HEK293 (cell line): ENCODE data around the gene CUTC.

Source experiments
- CTCF ChIA-PET: fragments of 350-600 bp; formaldehyde crosslinking; extraction: SDS; loops from one replicate; lab custom pipeline; 2021; ENCODE audit warnings: antibody characterized with exemption; lab: Yijun Ruan, JAX
- POLR2A ChIA-PET: fragments of 300-600 bp; formaldehyde crosslinking; extraction: SDS; loops from one replicate; lab custom pipeline; 2020; ENCODE audit warnings: antibody characterized with exemption, inconsistent platforms; lab: Yijun Ruan, JAX
- H3K27ac ChIP-seq: fragments of 200-500 bp; sonication (Bioruptor generic); 2 replicates; pipeline ENCODE4 v1.5.1; 2014; ENCODE audit warnings: low read depth, low read length, control low read depth, inconsistent platforms; ENCODE audit errors: extremely low read depth
- H3K36me3 ChIP-seq, 2 experiments: fragments of 200-500 bp in 1 of 2; sonication (Bioruptor generic) in 1 of 2; 1 replicate in 1 of 2; 2 replicates in 1 of 2; pipeline ENCODE4 v1.5.1; 2014 to 2017; ENCODE audit warnings: inconsistent platforms in 2 of 2, low read length in 2 of 2; ENCODE audit not compliant: control insufficient read depth in 2 of 2, insufficient read depth in 1 of 2
- H3K4me1 ChIP-seq: fragments of 200-500 bp; sonication (Bioruptor generic); 2 replicates; pipeline ENCODE4 v1.5.1; 2014; ENCODE audit warnings: mild to moderate bottlenecking, low read length, inconsistent platforms; ENCODE audit not compliant: control insufficient read depth, insufficient read depth
- H3K4me3 ChIP-seq: 2 replicates; pipeline ENCODE4 v1.5.1; 2011; ENCODE audit warnings: low read depth, mild to moderate bottlenecking, control low read depth, low read length, moderate library complexity
- H3K9me3 ChIP-seq: fragments of 200-500 bp; sonication (Bioruptor generic); 2 replicates; pipeline ENCODE4 v1.5.1; 2014; ENCODE audit warnings: low read depth, low read length, inconsistent platforms; ENCODE audit not compliant: control insufficient read depth, insufficient read depth
- EGR2 ChIP-seq: fragments of 450-650 bp; formaldehyde crosslinking; IDR thresholded peaks from 2 replicates; pipeline ENCODE4 v1.5.1; 2016; ENCODE audit warnings: low read depth, missing biosample characterization, missing genetic modification characterization
- HOXA7 ChIP-seq: sonication (generic); formaldehyde crosslinking; IDR thresholded peaks from 2 replicates; pipeline ENCODE4 v1.8.1; 2022; ENCODE audit warnings: missing genetic modification reagents, borderline replicate concordance
- HOXD13 ChIP-seq: sonication (generic); formaldehyde crosslinking; IDR thresholded peaks from 2 replicates; pipeline ENCODE4 v1.8.0; 2022; ENCODE audit warnings: missing genetic modification reagents, borderline replicate concordance
- KLF8 ChIP-seq: fragments of 450-650 bp; formaldehyde crosslinking; IDR thresholded peaks from 2 replicates; pipeline ENCODE4 v1.5.1; 2016; ENCODE audit warnings: missing biosample characterization, missing genetic modification characterization
- OSR2 ChIP-seq: fragments of 450-650 bp; formaldehyde crosslinking; IDR thresholded peaks from 2 replicates; pipeline ENCODE4 v1.5.1; 2016; ENCODE audit warnings: missing biosample characterization, missing genetic modification characterization
- PRDM1 ChIP-seq: fragments of 450-650 bp; formaldehyde crosslinking; IDR thresholded peaks from 2 replicates; pipeline ENCODE4; 2016; ENCODE audit warnings: missing biosample characterization, missing genetic modification characterization
- REST ChIP-seq: fragments of 450-650 bp; formaldehyde crosslinking; IDR thresholded peaks from 2 replicates; pipeline ENCODE4 v1.5.1; 2016; ENCODE audit warnings: missing biosample characterization, missing genetic modification characterization
- ZBTB48 ChIP-seq: fragments of 450-650 bp; formaldehyde crosslinking; IDR thresholded peaks from 2 replicates; pipeline ENCODE4 v1.5.1; 2016; ENCODE audit warnings: missing biosample characterization, missing genetic modification characterization
- ZBTB49 ChIP-seq: fragments of 450-650 bp; formaldehyde crosslinking; IDR thresholded peaks from 2 replicates; pipeline ENCODE4 v1.5.1; 2016; ENCODE audit warnings: missing biosample characterization, missing genetic modification characterization, low read depth
- ZNF214 ChIP-seq: fragments of 450-650 bp; formaldehyde crosslinking; IDR thresholded peaks from 2 replicates; pipeline ENCODE4 v1.5.1; 2017; ENCODE audit warnings: missing biosample characterization, mild to moderate bottlenecking, missing genetic modification characterization, borderline replicate concordance
- ZNF280D ChIP-seq: fragments of 450-650 bp; formaldehyde crosslinking; IDR thresholded peaks from 2 replicates; pipeline ENCODE4 v1.5.1; 2016; ENCODE audit warnings: missing biosample characterization, missing genetic modification characterization
- ZNF433 ChIP-seq: fragments of 450-650 bp; formaldehyde crosslinking; IDR thresholded peaks from 2 replicates; pipeline ENCODE4 v1.5.1; 2016; ENCODE audit warnings: missing biosample characterization, missing genetic modification characterization, low read depth
- ZNF521 ChIP-seq: fragments of 450-650 bp; formaldehyde crosslinking; IDR thresholded peaks from 2 replicates; pipeline ENCODE4 v1.5.1; 2017; ENCODE audit warnings: missing biosample characterization, mild to moderate bottlenecking, missing genetic modification characterization
- ZNF555 ChIP-seq: fragments of 450-650 bp; formaldehyde crosslinking; conservative IDR thresholded peaks from 2 replicates; pipeline ENCODE4 v1.5.1; 2017; ENCODE audit warnings: missing biosample characterization, mild to moderate bottlenecking, missing genetic modification characterization, inconsistent platforms
- ZNF585B ChIP-seq: fragments of 450-650 bp; formaldehyde crosslinking; IDR thresholded peaks from 2 replicates; pipeline ENCODE4 v1.5.1; 2016; ENCODE audit warnings: missing biosample characterization, missing genetic modification characterization
- ZNF639 ChIP-seq: fragments of 450-650 bp; formaldehyde crosslinking; IDR thresholded peaks from 2 replicates; pipeline ENCODE4 v1.5.1; 2016; ENCODE audit warnings: missing biosample characterization, missing genetic modification characterization
- ZNF658 ChIP-seq: fragments of 450-650 bp; formaldehyde crosslinking; IDR thresholded peaks from 2 replicates; pipeline ENCODE4; 2016; ENCODE audit warnings: missing biosample characterization, missing genetic modification characterization
- ZNF692 ChIP-seq: fragments of 450-650 bp; formaldehyde crosslinking; IDR thresholded peaks from 2 replicates; pipeline ENCODE4 v1.5.1; 2016; ENCODE audit warnings: missing biosample characterization, missing genetic modification characterization
- ZNF777 ChIP-seq: fragments of 450-650 bp; formaldehyde crosslinking; IDR thresholded peaks from 2 replicates; pipeline ENCODE4 v1.5.1; 2017; ENCODE audit warnings: missing biosample characterization, missing genetic modification characterization, borderline replicate concordance

The CUTC gene

GRCh38 chr10:99785646-99786045 is 53.6 kb downstream of the CUTC start:
- TF ChIP-seq HOXD13 (CRISPR knock-in tag) (no peak), KLF8 (no peak), ZBTB49 (tag by site-specific recombination) (no peak), EGR2 (tag by site-specific recombination) (no peak), HOXA7 (no peak), ZNF639 (tag by site-specific recombination) (no peak), OSR2 (tag by site-specific recombination) (no peak)
- H3K27ac ChIP-seq = no peak overlapping the region
- H3K9me3 ChIP-seq = no peaks in the 10 kb centered on the region
- H3K4me1 ChIP-seq = no peaks in the 10 kb centered on the region
- POLR2A ChIA-PET = interaction anchor here (1.2 kb wide), 1 partner anchor 53 kb away, joined by 4 read pairs; the partner anchor contains the start of genes COX15 and CUTC
- no peak overlapping the region for H3K4me3 ChIP-seq
- no peaks in the 10 kb centered on the region for H3K36me3 ChIP-seq
- CTCF ChIA-PET = interaction anchor here (0.5 to 1.1 kb wide), 3 partner anchors 21 to 384 kb away, joined by 3 read pairs; no protein-coding TSS in a partner anchor

- no peaks in the 10 kb centered on the region for H3K9me3 ChIP-seq
- H3K36me3 ChIP-seq = no peaks in the 10 kb centered on the region
- CTCF ChIA-PET = no interaction called here
- TF ChIP-seq ZNF777 (tag by site-specific recombination) = no peak
- TF ChIP-seq ZNF585B (tag by site-specific recombination) = 0 out of 2 replicates have a peak, but pooled peaks have one; percentile 10
- TF ChIP-seq, all 188 proteins: peak for 1
- no peaks in the 10 kb centered on the region for H3K4me1 ChIP-seq
- H3K27ac ChIP-seq = no peak overlapping the region
- H3K4me3 ChIP-seq = no peak overlapping the region
- POLR2A ChIA-PET = no interaction called here
Measured at GRCh38 chr10:99787311-99787710, 55.3 kb downstream of the CUTC start.

- ChIA-PET CTCF (interaction anchor here (1.2 kb wide), 1 partner anchor 19 kb away, joined by 3 read pairs; no protein-coding TSS in a partner anchor), POLR2A (interaction anchor here (1.6 kb wide), 1 partner anchor 55 kb away, joined by 5 read pairs; no protein-coding TSS in a partner anchor)
- H3K4me1 ChIP-seq = no peaks in the 10 kb centered on the region
- no peak for TF ChIP-seq ZNF214 (tag by site-specific recombination)
- TF ChIP-seq ZNF433 = no peak
- no peak for TF ChIP-seq ZBTB48 (tag by site-specific recombination)
- no peak for TF ChIP-seq PRDM1 (tag by site-specific recombination)
- no peak for TF ChIP-seq ZNF692 (tag by site-specific recombination)
- TF ChIP-seq ZNF555 (tag by site-specific recombination) = no peak
- TF ChIP-seq REST = no peak
- TF ChIP-seq ZNF658 (tag by site-specific recombination) = no peak
- no peak for TF ChIP-seq ZNF280D (tag by site-specific recombination)
- no peak for TF ChIP-seq ZNF521
Measured at GRCh38 chr10:99787782-99788445, 55.9 kb downstream of the CUTC start.

More at GRCh38 chr10:99787782-99788445, 55.9 kb downstream of the CUTC start:
- H3K27ac ChIP-seq = no peak overlapping the region
- no peak overlapping the region for H3K4me3 ChIP-seq
- H3K36me3 ChIP-seq = no peaks in the 10 kb centered on the region
- H3K9me3 ChIP-seq = no peaks in the 10 kb centered on the region
